GM12878 (cell line): ENCODE measurements around the gene BCL11A. TPM values are rescaled to one million over a fixed set of nuclear protein-coding genes. Genes with fewer than 3 reads are reported as not detected.
A peak's percentile ranks its signal among the peaks of the same experiment; 100 is the strongest.

Source experiments
- ATAC-seq: fragments of 200-7000 bp; cut with Tn5 transposase; 3 replicates; pipeline ENCODE4 v1.9.1; 2020; ENCODE audit warnings: mild to moderate bottlenecking, moderate library complexity
- BruUV-seq: library from RNA; stranded (reverse); fragments of 400-500 nt; replicated peaks from 2 replicates; lab custom pipeline; 2021; lab: Mats Ljungman, UMichigan
- CTCF ChIA-PET: fragments of 300-600 bp; sonication (Branson Sonifier 250); formaldehyde crosslinking; extraction: SDS; loops from one replicate; lab custom pipeline; 2021; ENCODE audit warnings: inconsistent platforms; lab: Yijun Ruan, JAX
- POLR2A ChIA-PET: fragments of 350-600 bp; formaldehyde crosslinking; extraction: SDS; loops from one replicate; lab custom pipeline; 2021; ENCODE audit warnings: inconsistent platforms; lab: Charles Lee
- RAD21 ChIA-PET: fragments of 300-600 bp; sonication (Branson Sonifier 250); formaldehyde crosslinking; loops from one replicate; lab custom pipeline; 2023; ENCODE audit warnings: antibody characterized with exemption; ENCODE audit not compliant: unreplicated experiment; lab: Charles Lee
- SMC1A ChIA-PET: fragments of 300-600 bp; sonication (Branson Sonifier 250); formaldehyde crosslinking; loops from one replicate; lab custom pipeline; 2023; ENCODE audit not compliant: unreplicated experiment, uncharacterized antibody; lab: Charles Lee
- DNase-seq: peaks from one replicate; pipeline ENCODE4 v3.0.0-alpha.2; 2011; ENCODE audit warnings: low read depth, low spot score
- FAIRE-seq: peaks from 3 replicates; lab custom pipeline; 2011; peaks lifted over from hg19 to GRCh38; lab: Jason Lieb, UNC
- H2AFZ ChIP-seq: 2 replicates; pipeline ENCODE4 v1.6.0; 2011; ENCODE audit warnings: low read depth, low read length, control low read depth; ENCODE audit not compliant: control insufficient read depth
- H3K27ac ChIP-seq: 2 replicates; pipeline ENCODE4 v1.5.1; 2011; ENCODE audit warnings: control low read depth; ENCODE audit not compliant: control insufficient read depth, insufficient read depth
- H3K27me3 ChIP-seq, 2 experiments: replicated peaks in 1 of 2; 2 replicates each; pipeline versions ENCODE4 v1.6.0 to v1.6.1; 2011; ENCODE audit warnings: low read length in 1 of 2; ENCODE audit not compliant: control insufficient read depth in 2 of 2, insufficient read depth in 2 of 2
- H3K36me3 ChIP-seq, 2 experiments: 2 replicates each; pipeline ENCODE4 v1.5.1; 2011; ENCODE audit warnings: low read length in 1 of 2; ENCODE audit not compliant: control insufficient read depth in 2 of 2, insufficient read depth in 2 of 2
- H3K4me1 ChIP-seq: 2 replicates; pipeline ENCODE4 v1.6.1; 2011; ENCODE audit warnings: mild to moderate bottlenecking, low read length, moderate library complexity, mixed read lengths; ENCODE audit not compliant: control insufficient read depth, insufficient read depth
- H3K4me2 ChIP-seq: 2 replicates; pipeline ENCODE4 v1.6.0; 2011; ENCODE audit warnings: control low read depth; ENCODE audit not compliant: control insufficient read depth, insufficient read depth
- H3K4me3 ChIP-seq: fragments of 200-600 bp; sonication (generic); 2 replicates; pipeline ENCODE4 v1.5.1; 2016
- H3K79me2 ChIP-seq: 2 replicates; pipeline ENCODE4 v1.6.0; 2011; ENCODE audit warnings: low read length; ENCODE audit not compliant: control insufficient read depth, insufficient read depth
- H3K9ac ChIP-seq: 2 replicates; pipeline ENCODE4 v1.8.0; 2011; ENCODE audit warnings: low read length, control low read depth, mixed read lengths; ENCODE audit not compliant: control insufficient read depth, insufficient read depth
- H3K9me3 ChIP-seq: replicated peaks from 3 replicates; pipeline ENCODE4 v1.5.1; 2011; ENCODE audit warnings: mild to moderate bottlenecking, low read length; ENCODE audit not compliant: control insufficient read depth, insufficient read depth
- H4K20me1 ChIP-seq: 2 replicates; pipeline ENCODE4 v1.6.0; 2011; ENCODE audit not compliant: control insufficient read depth, insufficient read depth
- CBFB ChIP-seq: IDR thresholded peaks from 2 replicates; pipeline ENCODE4 v1.6.1; 2016; ENCODE audit warnings: antibody characterized with exemption, low read depth
- CBX5 ChIP-seq: sonication (generic); IDR thresholded peaks from 2 replicates; pipeline ENCODE4 v1.6.1; 2016; ENCODE audit warnings: low read depth, moderate library complexity, mild to moderate bottlenecking, inconsistent platforms
- MYB ChIP-seq: fragments of 150-350 bp; IDR thresholded peaks from 2 replicates; pipeline ENCODE4 v1.6.1; 2014; ENCODE audit warnings: mild to moderate bottlenecking, low read depth, low read length, borderline replicate concordance
- PBX3 ChIP-seq: IDR thresholded peaks from 2 replicates; pipeline ENCODE4 v1.6.1; 2011; ENCODE audit warnings: mild to moderate bottlenecking, low read depth, low read length, moderate library complexity; ENCODE audit not compliant: insufficient replicate concordance
- RUNX3 ChIP-seq: IDR thresholded peaks from 2 replicates; pipeline ENCODE4 v1.6.1; 2012; ENCODE audit warnings: low read length, inconsistent platforms
- SMC3 ChIP-seq: IDR thresholded peaks from 2 replicates; pipeline ENCODE4 v1.6.1; 2011; ENCODE audit warnings: low read length, improper control_type of control experiment, borderline replicate concordance
- TCF7 ChIP-seq: IDR thresholded peaks from 2 replicates; pipeline ENCODE4 v1.6.1; 2014; ENCODE audit warnings: antibody characterized with exemption, borderline replicate concordance
- ZNF207 ChIP-seq: fragments of 450-650 bp; IDR thresholded peaks from 2 replicates; pipeline ENCODE4 v1.6.1; 2014; ENCODE audit warnings: antibody characterized with exemption, mild to moderate bottlenecking, borderline replicate concordance
- WGBS: methylation state at CpG from one replicate; pipeline ENCODE4 v1.1.6; 2016; ENCODE audit warnings: low lambda C conversion rate; ENCODE audit not compliant: insufficient replicate concordance, insufficient coverage; ENCODE audit errors: missing lambda C conversion rate; 5-methylcytosine and 5-hydroxymethylcytosine counted together
- in situ Hi-C: fragments of 300-500 bp; cut with MboI; formaldehyde crosslinking; loops from 9 replicates; pipeline ENCODE4 v1.14.3; 2018; ENCODE audit warnings: mixed read lengths
- intact Hi-C: fragments of 100-400 bp; cut with micrococcal nuclease; formaldehyde crosslinking; loops from one replicate; pipeline ENCODE4 v1.14.2; 2022; ENCODE audit not compliant: unreplicated experiment
- polyA plus RNA-seq, 11 experiments: library from polyadenylated mRNA; depleted of rRNA in 4 of 11; unstranded in 6 of 11; stranded (reverse) in 5 of 11; fragments of >200 nt; fragmentation: Nextera tagmentation in 4 of 11; fragmentation: Illumina TruSeq in 1 of 11; extraction: Ambion mirVana in 4 of 11; extraction: Trizol in 1 of 11; gene quantifications; 1 replicate in 1 of 11; 2 replicates in 10 of 11; pipeline versions ENCODE4 v1.2.1 to v1.2.3, GENCODE V29; 2011 to 2016; ENCODE audit warnings: inconsistent platforms in 2 of 11, missing spikeins in 2 of 11, low read depth in 1 of 11
- total RNA-seq, 4 experiments: library from RNA; depleted of rRNA in 3 of 4; stranded (reverse); fragments of >200 nt in 3 of 4; fragmentation: Illumina TruSeq in 1 of 4; extraction: Trizol in 1 of 4; gene quantifications; 2 replicates each; pipeline versions ENCODE4 v1.2.1 to v1.2.3, GENCODE V29; 2013 to 2021
- TF ChIP-seq, protein P1 (sequence below): fragments of 450-650 bp; IDR thresholded peaks from 2 replicates; pipeline ENCODE4 v1.6.1; 2016; ENCODE audit warnings: mild to moderate bottlenecking
- TF ChIP-seq, protein P2 (sequence below): fragments of 150-350 bp; IDR thresholded peaks from 2 replicates; pipeline ENCODE4 v1.6.1; 2014; ENCODE audit warnings: mild to moderate bottlenecking, low read depth, low read length
- TF ChIP-seq, protein P3 (sequence below): fragments of 450-650 bp; formaldehyde crosslinking; IDR thresholded peaks from 2 replicates; pipeline ENCODE4 v1.4.0; 2022; ENCODE audit warnings: mild to moderate bottlenecking, moderate library complexity

BCL11A gene
- total and polyA plus RNA-seq, 10 of the 15 experiments (the other 5 are each of a cell fraction or from before 2014, with no cell fraction given) = 7.5 to 26.6 (median 11.1) TPM; not detected in 1

DNA sequence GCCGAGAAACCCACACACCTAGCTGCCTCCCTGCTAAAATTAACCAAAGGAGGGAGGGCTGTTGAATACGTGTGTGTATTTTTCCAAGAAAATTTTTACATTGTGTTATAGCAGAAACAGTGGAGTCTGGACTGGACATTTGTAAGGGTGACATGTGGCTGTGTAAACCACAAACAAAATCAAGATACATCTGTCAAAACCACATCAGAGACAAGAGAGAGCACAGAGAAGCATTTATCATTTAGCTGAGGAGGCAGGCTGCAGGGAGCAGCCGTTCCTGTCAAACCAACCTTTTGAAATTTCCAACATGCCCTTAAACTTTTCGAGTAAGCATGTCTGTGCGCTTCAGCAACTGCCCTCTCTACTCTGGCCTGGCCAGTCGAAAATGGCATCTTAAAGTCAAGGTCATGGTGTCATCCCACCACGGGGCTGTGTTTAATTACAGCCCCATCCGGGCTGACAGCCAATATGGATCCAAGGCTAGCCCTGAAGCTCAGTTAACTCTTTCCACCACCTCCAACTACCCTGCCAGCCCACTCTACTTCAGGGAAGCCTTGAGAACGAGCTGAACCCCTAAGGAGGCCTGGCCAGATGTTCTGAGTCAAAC, 8.4 kb downstream of the BCL11A start:
- ChIA-PET RAD21 (interaction anchor here (1.2 to 1.3 kb wide), 2 partner anchors 17 to 105 kb away, joined by 3 read pairs; no protein-coding TSS in a partner anchor), POLR2A (no interaction called here), SMC1A (interaction anchor here (1.3 kb wide), 1 partner anchor 11 kb away, joined by 3 read pairs; no protein-coding TSS in a partner anchor), CTCF (interaction anchor here (0.6 to 1.3 kb wide), 3 partner anchors 21 to 105 kb away, joined by 3 to 7 read pairs (median 4); no protein-coding TSS in a partner anchor)
- peaks cover 98% of the 10 kb centered on the region for H3K79me2 ChIP-seq
- TF ChIP-seq PBX3 = peak; percentile 63
- no peak for TF ChIP-seq SMC3
- TF ChIP-seq, protein P1, sequence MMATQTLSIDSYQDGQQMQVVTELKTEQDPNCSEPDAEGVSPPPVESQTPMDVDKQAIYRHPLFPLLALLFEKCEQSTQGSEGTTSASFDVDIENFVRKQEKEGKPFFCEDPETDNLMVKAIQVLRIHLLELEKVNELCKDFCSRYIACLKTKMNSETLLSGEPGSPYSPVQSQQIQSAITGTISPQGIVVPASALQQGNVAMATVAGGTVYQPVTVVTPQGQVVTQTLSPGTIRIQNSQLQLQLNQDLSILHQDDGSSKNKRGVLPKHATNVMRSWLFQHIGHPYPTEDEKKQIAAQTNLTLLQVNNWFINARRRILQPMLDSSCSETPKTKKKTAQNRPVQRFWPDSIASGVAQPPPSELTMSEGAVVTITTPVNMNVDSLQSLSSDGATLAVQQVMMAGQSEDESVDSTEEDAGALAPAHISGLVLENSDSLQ = 0 out of 2 replicates have a peak, but pooled peaks have one; percentile 19
- TF ChIP-seq CBFB = peak; percentile 82
- TF ChIP-seq, protein P2, sequence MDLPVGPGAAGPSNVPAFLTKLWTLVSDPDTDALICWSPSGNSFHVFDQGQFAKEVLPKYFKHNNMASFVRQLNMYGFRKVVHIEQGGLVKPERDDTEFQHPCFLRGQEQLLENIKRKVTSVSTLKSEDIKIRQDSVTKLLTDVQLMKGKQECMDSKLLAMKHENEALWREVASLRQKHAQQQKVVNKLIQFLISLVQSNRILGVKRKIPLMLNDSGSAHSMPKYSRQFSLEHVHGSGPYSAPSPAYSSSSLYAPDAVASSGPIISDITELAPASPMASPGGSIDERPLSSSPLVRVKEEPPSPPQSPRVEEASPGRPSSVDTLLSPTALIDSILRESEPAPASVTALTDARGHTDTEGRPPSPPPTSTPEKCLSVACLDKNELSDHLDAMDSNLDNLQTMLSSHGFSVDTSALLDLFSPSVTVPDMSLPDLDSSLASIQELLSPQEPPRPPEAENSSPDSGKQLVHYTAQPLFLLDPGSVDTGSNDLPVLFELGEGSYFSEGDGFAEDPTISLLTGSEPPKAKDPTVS = no peak
- TF ChIP-seq, protein P3, sequence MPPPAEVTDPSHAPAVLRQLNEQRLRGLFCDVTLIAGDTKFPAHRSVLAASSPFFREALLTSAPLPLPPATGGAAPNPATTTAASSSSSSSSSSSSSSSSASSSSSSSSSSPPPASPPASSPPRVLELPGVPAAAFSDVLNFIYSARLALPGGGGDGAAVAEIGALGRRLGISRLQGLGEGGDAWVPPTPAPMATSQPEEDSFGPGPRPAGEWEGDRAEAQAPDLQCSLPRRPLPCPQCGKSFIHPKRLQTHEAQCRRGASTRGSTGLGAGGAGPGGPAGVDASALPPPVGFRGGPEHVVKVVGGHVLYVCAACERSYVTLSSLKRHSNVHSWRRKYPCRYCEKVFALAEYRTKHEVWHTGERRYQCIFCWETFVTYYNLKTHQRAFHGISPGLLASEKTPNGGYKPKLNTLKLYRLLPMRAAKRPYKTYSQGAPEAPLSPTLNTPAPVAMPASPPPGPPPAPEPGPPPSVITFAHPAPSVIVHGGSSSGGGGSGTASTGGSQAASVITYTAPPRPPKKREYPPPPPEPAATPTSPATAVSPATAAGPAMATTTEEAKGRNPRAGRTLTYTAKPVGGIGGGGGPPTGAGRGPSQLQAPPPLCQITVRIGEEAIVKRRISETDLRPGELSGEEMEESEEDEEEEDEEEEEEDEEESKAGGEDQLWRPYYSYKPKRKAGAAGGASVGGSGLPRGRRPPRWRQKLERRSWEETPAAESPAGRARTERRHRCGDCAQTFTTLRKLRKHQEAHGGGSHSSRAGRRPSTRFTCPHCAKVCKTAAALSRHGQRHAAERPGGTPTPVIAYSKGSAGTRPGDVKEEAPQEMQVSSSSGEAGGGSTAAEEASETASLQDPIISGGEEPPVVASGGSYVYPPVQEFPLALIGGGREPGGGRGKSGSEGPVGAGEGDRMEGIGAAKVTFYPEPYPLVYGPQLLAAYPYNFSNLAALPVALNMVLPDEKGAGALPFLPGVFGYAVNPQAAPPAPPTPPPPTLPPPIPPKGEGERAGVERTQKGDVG (CRISPR knock-in tag) = no peak
- TF ChIP-seq RUNX3 = peak; percentile 96
- TF ChIP-seq TCF7 = peak; percentile 96
- 0 out of 2 replicates have a peak, but pooled peaks have one; percentile 25 for TF ChIP-seq CBX5
- no peak for TF ChIP-seq MYB
- no peak for TF ChIP-seq ZNF207
- H3K9me3 ChIP-seq = no peaks in the 10 kb centered on the region
- in situ Hi-C loops (no loop called here), intact Hi-C loops (loop anchor here (5.0 kb wide), 1 partner anchor 193 kb away; no protein-coding TSS in a partner anchor)
- peak overlapping the region; percentile 81; the same call in 1 of the 2 replicates for H3K4me3 ChIP-seq
- peak overlapping the region; percentile 89 for H3K27ac ChIP-seq
- no peak overlapping the region for H2AFZ ChIP-seq
- H3K36me3 ChIP-seq = peaks cover 0 to 10% of the 10 kb centered on the region in 2 experiments; a peak in 1 of 4 replicates
- peak; percentile 39; the same call in 1 of the 3 replicates for ATAC-seq
- BruUV-seq = no TSS peak
- 0 out of 2 replicates have a peak overlapping the region, but pooled peaks have one; percentile 2 for H3K9ac ChIP-seq
- DNase-seq = no peak
- FAIRE-seq = no peak
- WGBS = 41% methylated on average over 9 of the region's 9 CpGs
- no peaks in the 10 kb centered on the region for H3K27me3 ChIP-seq
- peak overlapping the region; percentile 73 for H3K4me2 ChIP-seq
- 0 out of 2 replicates have a peak, but pooled peaks cover 2% of the 10 kb centered on the region for H4K20me1 ChIP-seq
- peaks cover 30% of the 10 kb centered on the region for H3K4me1 ChIP-seq
